NCI-H1694 treated with DMSO at 0.1 percent for 48 hours (cell line): Measurements from ENCODE around the gene UFSP1.
"Not testable (repeated sequence)": the region's sequence is repeated elsewhere in the genome, so short reads cannot be mapped to it uniquely, and the experiment has no call there.

Source experiments
- DNase-seq: peaks from one replicate; lab custom pipeline; 2025; lab: John Stamatoyannopoulos, UW

UFSP1 gene

DNA sequence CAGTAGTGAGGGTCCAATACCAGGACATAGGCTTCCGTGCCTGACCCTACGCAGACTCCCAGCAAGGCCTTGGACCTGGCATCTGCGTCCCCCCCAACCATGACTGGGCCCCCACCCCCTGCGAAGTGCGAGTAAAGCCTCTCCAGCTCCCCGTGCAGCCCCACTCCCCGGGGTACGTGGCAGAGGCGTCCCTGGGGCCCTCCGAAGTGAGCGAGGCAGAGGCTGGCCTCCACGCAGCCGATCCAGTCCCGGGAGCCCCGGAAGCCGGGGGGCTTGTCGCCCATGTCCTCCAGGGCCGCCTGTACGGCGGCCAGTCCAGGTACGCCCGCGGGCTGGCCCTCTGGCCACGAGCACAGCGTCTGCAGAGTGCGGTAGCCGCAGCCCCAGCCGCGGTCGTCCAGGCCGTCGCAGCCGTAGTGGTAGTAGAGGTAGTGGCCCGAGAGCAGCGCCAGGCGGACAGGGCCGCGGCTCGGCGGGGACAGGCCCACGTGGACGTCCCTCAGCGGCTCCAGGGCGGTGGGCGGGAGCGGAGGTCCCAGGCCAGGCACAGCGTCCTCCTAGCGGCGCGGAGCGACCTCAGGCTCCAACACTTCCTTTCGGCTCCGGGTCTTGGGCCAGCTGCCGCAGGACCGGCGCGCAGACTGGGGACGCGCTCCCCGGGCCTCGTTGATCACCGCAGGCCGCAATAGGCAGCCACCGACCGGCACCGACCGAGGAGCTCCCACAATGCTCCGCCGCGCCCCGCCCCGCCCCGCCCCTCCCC is at the start of gene UFSP1:
Gene UFSP1 (minus strand): TSS at position 728 of the 763 bp plus-strand sequence. CDS start 444 bp downstream, at position 284.
- DNase-seq: no peak

- not testable (repeated sequence) for DNase-seq
Observed at GRCh38 chr7:100936167-100936566, 46.7 kb upstream of the UFSP1 start.

GRCh38 chr7:100935381-100935780 is 45.9 kb upstream of the UFSP1 start:
- DNase-seq: not testable (repeated sequence)

DNA sequence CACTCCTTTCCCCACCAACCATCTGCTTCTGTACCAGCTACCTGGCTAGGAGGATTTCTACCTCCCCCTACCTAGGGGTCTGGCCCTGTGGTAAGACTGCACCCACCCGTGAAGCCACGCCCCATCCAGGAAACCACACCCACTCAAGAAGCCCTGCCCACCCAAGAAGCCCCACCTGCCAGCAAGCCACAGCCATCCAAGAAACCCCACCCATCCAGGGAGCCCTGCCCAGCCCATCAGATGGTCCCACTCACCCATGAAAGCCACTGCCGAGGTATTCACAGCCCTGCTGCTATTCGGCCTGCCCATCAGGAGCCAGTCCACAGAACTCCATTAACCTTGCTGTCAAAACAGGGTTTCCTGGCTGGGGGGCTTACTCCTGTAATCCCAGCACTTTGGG is 44.2 kb upstream of the UFSP1 start:
- no peak for DNase-seq

DNA sequence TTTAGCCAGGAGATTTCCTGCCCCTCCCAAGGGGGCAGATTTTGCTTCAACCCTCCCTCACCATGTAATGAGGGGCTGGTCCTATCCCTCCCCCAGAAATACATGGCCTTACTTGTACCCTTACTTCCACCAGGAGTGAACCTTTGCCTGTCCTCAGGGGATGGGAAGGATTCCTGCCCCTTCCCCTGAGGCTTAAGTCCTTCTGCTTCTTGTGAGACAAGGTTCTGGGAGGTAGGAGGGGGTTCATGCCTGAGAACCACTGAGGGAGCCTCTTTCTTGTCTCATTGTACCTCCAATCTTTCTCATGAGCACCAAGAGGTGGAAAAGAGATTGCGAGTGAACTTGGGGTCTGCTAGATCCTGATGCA is 40.3 kb upstream of the UFSP1 start:
- DNase-seq: no peak

GRCh38 chr7:100923616-100924015 is 34.1 kb upstream of the UFSP1 start:
- not testable (repeated sequence) for DNase-seq

GRCh38 chr7:100921039-100921438 is 31.5 kb upstream of the UFSP1 start:
- DNase-seq: no peak

DNA sequence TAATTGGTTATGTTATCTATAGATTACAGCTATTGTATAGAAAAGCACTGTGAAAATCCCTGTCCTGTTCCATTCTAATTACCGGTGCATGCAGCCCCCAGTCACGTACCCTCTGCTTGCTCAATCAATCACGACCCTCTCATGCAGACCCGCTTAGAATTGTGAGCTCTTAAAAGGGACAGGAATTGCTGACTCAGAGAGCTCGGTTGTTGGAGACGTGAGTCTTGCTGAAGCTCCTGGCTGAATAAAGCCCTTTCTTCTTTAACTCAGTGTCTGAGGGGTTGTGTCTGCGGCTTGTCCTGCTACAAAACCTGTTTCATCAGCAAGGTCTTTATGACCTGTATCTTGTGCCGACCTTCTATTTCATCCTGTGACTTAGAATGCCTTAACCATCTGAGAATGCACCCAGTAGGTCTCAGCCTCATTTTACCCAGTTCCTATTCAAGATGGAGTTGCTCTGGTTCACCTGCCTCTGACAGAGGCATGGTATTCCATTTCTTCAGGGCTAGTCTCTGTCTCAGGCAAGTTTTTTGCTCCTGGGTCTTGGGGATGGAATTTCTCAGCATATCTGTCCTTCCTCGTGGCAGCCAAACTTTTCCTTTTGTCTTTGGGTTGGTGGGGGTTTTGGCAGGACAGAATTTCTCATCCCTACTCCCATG is 30.4 kb upstream of the UFSP1 start:
- DNase-seq: not testable (repeated sequence)

GRCh38 chr7:100919335-100919734 is 29.8 kb upstream of the UFSP1 start:
- not testable (repeated sequence) for DNase-seq

GRCh38 chr7:100914879-100915447 is 25.4 kb upstream of the UFSP1 start:
- no peak for DNase-seq

GRCh38 chr7:100914208-100914878 is 24.8 kb upstream of the UFSP1 start:
- no peak for DNase-seq

DNA sequence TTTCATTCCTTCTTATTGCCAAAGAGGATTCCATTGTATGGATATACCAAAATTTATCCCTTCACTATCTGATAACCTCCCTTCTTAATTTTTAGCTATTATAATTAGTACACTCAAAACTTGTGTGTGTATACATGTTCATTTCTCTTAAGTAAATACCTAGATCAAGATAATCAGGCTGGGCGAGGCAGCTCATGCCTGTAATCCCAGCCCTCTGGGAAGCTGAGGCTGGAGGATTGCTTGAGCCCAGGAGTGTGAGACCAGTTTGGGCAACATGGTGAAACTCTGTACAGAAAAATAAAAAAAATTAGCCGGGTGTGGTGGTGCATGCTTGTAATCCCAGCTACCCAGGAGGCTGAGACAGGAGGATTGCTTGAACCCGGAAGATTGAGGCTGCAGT is 22.0 kb upstream of the UFSP1 start:
- no peak for DNase-seq

DNA sequence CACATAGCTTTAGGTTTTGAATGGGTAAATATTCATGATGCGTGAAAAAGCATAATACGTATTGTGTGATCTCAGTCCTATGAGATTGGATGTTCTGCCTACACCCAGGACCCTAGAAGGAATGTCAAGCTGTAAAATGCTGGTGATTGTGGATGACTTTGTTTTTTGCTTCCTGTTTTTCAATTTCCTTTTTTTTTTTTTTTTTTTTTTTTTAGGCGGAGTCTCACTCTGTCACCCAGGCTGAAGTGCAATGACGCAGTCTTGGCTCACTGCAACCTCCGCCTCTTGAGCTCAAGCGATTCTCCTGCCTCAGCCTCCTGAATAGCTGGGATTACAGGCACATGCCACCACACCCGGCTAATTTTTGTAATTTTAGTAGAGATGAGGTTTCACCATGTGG is 20.9 kb upstream of the UFSP1 start:
- DNase-seq: not testable (repeated sequence)

GRCh38 chr7:100908512-100908911 is 19.0 kb upstream of the UFSP1 start:
- no peak for DNase-seq

- DNase-seq: no peak
Observed at GRCh38 chr7:100902638-100903037, 13.1 kb upstream of the UFSP1 start.

DNA sequence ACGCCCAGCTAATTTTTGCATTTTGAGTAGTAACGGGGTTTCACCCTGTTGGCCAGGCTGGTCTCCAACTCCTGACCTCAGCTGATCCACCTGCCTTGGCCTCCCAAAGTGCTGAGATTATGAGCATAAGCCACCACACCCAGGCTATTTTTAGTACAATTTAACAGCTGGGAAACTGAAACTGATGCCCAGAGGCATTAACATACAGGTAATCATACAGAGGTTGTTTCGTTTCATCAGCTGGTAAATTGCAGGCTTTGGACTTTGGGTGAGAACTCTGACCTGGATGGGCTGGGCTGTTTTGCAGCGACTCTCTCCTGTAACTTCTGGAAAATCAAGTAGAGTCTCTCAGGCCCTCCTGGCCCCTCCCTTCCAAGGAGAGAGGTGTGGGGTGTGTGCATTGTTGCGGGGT is 12.4 kb upstream of the UFSP1 start:
- no peak for DNase-seq

DNA sequence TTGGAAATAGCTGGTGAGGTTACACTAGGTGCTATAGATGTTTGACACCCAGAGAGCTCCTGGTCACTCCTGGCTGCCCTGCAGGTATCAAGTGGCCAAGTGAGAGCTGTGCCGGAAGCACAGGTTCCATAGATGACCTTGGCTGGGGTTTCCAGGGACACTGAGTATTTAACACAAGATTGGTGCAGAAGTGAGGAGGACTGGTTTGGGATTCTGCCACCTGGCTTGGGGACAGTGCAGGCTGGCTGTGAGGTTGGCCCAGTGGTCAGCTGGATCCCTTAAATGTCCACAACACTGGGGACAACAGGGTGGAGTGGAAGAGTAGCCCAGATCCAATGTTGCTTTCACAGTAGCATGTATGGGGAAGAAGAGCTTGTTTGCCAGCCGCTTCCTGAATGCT is 11.5 kb upstream of the UFSP1 start:
- DNase-seq: no peak

DNA sequence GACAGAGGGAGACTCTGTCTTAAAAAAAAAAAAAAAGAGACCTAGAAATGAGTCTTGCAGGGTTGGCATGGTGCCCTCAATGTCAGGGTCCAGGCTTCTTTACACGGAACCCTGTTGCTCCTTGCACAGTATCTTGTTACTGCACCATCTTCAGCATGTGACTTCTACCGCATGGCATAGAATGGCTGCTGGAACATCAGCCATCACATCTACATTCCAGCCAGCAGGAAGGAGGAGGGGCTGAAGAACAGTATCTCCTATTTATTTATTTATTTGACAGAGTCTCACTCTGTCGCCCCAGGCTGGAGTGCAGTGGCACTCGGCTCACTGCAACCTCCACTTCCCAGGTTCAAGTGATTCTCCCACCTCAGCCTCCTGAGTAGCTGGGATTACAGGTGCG is 9.9 kb upstream of the UFSP1 start:
- DNase-seq: no peak

DNA sequence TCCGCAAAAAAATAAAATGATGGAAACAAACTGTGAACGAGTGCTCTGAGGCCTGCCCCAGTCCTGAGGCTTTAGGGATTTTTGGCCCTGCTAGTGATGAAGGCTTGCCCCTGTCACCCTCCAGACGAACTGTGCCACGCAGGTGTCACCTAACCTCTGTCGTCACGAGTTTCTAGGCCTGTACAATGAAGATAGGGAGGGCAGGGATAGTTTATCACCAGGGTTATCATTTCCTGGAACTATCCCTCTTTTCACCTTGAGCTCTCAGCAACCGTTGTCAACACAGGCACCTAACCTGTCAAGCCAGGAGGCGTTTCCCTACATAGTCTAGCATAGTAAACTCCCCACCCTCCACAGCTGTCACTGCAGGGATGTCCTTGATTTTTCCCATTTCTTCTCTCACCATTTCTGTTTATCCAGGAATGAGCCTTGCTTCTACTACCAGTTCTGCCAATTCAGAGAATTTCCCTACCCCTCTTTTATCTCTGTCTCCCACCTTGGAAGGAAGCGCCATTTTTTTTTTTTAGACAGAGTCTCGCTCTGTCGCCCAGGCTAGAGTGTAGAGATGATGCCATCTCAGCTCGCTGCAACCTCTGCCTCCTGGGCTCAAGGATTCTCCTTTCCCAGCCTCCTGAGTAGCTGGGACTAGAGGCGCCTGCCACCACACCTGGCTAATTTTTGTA is 8.4 kb upstream of the UFSP1 start:
- DNase-seq: no peak

- DNase-seq: no peak
Observed at GRCh38 chr7:100896732-100897608, 7.5 kb upstream of the UFSP1 start.
